DND-41 (cell line): Measurements from ENCODE around the gene GON4L.
"Not testable (repeated sequence)": the region's sequence is repeated elsewhere in the genome, so short reads cannot be mapped to it uniquely, and the experiment has no call there.

ENCODE experiments used
- EZH2 ChIP-seq: IDR thresholded peaks from 3 replicates; pipeline ENCODE4 v1.6.1; 2012; ENCODE audit warnings: borderline replicate concordance, low read depth, mild to moderate bottlenecking, moderate library complexity, low read length, inconsistent platforms; ENCODE audit not compliant: severe bottlenecking
- TF ChIP-seq, protein P1 (sequence below): IDR thresholded peaks from 2 replicates; pipeline ENCODE4 v1.5.1; 2012; ENCODE audit warnings: borderline replicate concordance, low read length, moderate library complexity, mild to moderate bottlenecking; ENCODE audit not compliant: poor library complexity, severe bottlenecking; ENCODE audit errors: extremely low read depth

DNA sequence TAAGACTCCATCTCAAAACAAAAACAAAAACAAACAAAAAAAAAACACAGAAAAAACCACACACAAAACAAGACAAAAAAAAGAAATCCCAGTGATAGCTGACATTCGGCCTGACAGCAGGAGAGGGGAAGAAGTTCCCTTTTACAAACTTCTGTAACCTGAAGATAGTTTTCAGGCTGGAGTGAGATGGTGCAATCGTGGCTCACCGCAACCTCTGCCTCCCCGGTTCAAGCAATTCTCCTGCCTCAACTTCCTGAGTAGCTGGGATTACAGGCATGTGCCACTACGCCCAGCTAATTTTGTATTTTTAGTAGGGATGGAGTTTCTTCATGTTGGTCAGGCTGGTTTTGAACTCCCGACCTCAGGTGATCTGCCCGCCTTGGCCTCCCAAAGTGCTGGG, 93.0 kb downstream of the GON4L start:
- TF ChIP-seq, protein P1, sequence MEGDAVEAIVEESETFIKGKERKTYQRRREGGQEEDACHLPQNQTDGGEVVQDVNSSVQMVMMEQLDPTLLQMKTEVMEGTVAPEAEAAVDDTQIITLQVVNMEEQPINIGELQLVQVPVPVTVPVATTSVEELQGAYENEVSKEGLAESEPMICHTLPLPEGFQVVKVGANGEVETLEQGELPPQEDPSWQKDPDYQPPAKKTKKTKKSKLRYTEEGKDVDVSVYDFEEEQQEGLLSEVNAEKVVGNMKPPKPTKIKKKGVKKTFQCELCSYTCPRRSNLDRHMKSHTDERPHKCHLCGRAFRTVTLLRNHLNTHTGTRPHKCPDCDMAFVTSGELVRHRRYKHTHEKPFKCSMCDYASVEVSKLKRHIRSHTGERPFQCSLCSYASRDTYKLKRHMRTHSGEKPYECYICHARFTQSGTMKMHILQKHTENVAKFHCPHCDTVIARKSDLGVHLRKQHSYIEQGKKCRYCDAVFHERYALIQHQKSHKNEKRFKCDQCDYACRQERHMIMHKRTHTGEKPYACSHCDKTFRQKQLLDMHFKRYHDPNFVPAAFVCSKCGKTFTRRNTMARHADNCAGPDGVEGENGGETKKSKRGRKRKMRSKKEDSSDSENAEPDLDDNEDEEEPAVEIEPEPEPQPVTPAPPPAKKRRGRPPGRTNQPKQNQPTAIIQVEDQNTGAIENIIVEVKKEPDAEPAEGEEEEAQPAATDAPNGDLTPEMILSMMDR = not testable (repeated sequence)
- TF ChIP-seq EZH2 = not testable (repeated sequence)
